ENCODE results near the gene HLA-B.

The HLA-B gene

GRCh38 chr6:31307669-31308049 is 49.3 kb downstream of the HLA-B start:
- no peak for DNase-seq (ENCODE audit: low read depth, low spot score)

- no peak for DNase-seq (ENCODE audit: low read depth, low spot score)
Measured at GRCh38 chr6:31305703-31306219, 51.2 kb downstream of the HLA-B start.

DNA sequence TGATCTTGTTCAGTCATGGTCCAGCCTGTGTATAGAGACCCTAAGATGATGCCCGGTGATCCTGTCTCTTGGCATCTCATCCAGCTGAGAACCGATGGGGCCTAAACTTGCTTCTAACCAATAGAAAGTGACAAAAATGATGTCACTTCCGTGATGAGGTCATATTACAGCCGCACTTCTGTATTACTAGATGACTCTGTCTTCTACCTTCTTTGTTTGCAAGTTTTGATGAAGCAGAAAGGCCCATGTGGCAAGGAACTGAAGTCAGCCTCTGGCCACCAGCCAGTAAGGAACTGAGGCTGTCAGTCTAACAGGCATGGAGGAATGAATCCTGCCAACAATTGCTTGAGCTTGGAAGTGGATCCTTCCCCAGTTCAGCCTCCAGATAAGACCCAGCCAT is 52.3 kb downstream of the HLA-B start:
- no peak for DNase-seq (ENCODE audit: low read depth, low spot score)
